ENCODE results near the gene GABRR1.

The GABRR1 gene

DNA sequence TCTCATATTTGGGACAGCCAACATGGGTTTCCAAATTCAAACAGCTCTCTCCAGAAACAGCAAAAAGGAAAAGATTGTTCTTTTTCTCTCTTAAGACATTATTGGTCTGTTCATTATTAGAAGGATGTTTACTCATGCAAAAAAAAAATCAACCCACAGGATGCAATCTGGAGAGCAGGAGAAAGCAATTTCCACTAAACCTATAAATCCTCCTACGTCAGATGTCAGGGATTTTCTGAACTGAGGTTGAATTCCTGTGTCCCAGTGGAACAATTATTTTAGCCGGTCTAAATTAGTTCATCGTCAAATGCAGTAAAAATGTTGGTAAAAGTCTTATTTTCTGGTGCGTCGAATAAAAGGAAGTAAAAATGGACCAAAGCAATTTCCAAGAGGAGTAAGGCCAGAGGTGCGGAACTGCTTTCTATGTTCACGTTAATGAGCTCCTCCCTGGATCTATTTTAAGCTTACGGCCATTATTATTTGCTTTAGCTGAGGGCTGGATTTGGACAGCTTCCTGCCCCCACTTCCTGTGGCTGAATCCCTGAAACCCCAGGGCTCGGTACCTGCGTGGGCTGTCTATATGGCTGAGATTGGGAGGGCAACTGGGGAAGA is at the start of gene GABRR1:
GABRR1 (minus strand) TSS at position 60 of the 612 bp plus-strand sequence; CDS start at position 24, 36 bp downstream.
- DNase-seq (ENCODE audit: low spot score in 2 of 2): no peak
- H3K4me3 ChIP-seq: no peak within 1 kb of the TSS
- in situ Hi-C loops (cut with MboI; ENCODE audit: low sequenced_read_pairs): no loop called here
- H3K36me3 ChIP-seq (replicated peaks): no peaks in the 10 kb centered on the region
- peaks cover 2% of the 10 kb centered on the region; the same call in 1 of the 2 replicates for H3K9me3 ChIP-seq
- peaks cover 6% of the 10 kb centered on the region for H3K4me1 ChIP-seq
- H3K27me3 ChIP-seq (ENCODE audit: low read depth): peaks cover 2% of the 10 kb centered on the region; the same call in 1 of the 2 replicates

- in situ Hi-C loops (cut with MboI; ENCODE audit: low sequenced_read_pairs): no loop called here
- no peak for DNase-seq (ENCODE audit: low spot score in 2 of 2)
- Histone ChIP-seq H3K27me3 (ENCODE audit: low read depth) (no peaks in the 10 kb centered on the region), H3K36me3 (replicated peaks) (no peaks in the 10 kb centered on the region), H3K4me3 (no peak overlapping the region), H3K4me1 (no peaks in the 10 kb centered on the region), H3K9me3 (no peaks in the 10 kb centered on the region)
Observed at GRCh38 chr6:89264296-89264695, 47.1 kb upstream of the GABRR1 start.

DNA sequence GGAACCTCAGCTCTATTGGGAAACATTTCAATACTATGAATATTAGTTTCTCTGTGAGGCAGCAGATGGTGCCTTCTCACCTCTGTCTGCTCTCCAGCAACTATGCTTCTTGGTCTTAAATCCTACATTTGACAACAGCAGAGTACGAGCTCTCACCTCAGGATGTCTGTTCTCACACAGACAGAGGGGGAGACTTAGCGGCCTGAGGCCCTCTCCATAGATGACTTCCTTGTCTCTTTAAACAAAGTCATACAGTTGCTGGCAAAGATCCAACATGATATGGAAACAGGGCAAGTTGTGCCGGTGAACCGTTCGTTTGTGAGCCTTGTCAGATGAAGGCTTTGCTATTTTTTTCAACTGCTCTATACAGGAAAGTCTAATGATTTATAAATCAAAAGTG is 43.7 kb upstream of the GABRR1 start:
- Histone ChIP-seq H3K36me3 (replicated peaks) (no peaks in the 10 kb centered on the region), H3K27me3 (ENCODE audit: low read depth) (no peaks in the 10 kb centered on the region), H3K4me1 (no peaks in the 10 kb centered on the region), H3K4me3 (no peak overlapping the region), H3K9me3 (no peaks in the 10 kb centered on the region)
- DNase-seq (ENCODE audit: low spot score in 2 of 2): no peak
- in situ Hi-C loops (cut with MboI; ENCODE audit: low sequenced_read_pairs): no loop called here

- H3K27me3 ChIP-seq (ENCODE audit: low read depth): no peaks in the 10 kb centered on the region
- in situ Hi-C loops (cut with MboI; ENCODE audit: low sequenced_read_pairs): no loop called here
- DNase-seq (ENCODE audit: low spot score in 2 of 2): no peak
- H3K36me3 ChIP-seq (replicated peaks): no peaks in the 10 kb centered on the region
- H3K4me1 ChIP-seq: no peaks in the 10 kb centered on the region
- no peak overlapping the region for H3K4me3 ChIP-seq
- H3K9me3 ChIP-seq: no peaks in the 10 kb centered on the region
Observed at GRCh38 chr6:89260310-89260709, 43.2 kb upstream of the GABRR1 start.

- H3K36me3 ChIP-seq (replicated peaks): no peaks in the 10 kb centered on the region
- no peak overlapping the region for H3K4me3 ChIP-seq
- H3K27me3 ChIP-seq (ENCODE audit: low read depth): no peaks in the 10 kb centered on the region
- in situ Hi-C loops (cut with MboI; ENCODE audit: low sequenced_read_pairs): no loop called here
- no peaks in the 10 kb centered on the region for H3K9me3 ChIP-seq
- no peaks in the 10 kb centered on the region for H3K4me1 ChIP-seq
- no peak for DNase-seq (ENCODE audit: low spot score in 2 of 2)
Observed at GRCh38 chr6:89258912-89259311, 41.8 kb upstream of the GABRR1 start.

DNA sequence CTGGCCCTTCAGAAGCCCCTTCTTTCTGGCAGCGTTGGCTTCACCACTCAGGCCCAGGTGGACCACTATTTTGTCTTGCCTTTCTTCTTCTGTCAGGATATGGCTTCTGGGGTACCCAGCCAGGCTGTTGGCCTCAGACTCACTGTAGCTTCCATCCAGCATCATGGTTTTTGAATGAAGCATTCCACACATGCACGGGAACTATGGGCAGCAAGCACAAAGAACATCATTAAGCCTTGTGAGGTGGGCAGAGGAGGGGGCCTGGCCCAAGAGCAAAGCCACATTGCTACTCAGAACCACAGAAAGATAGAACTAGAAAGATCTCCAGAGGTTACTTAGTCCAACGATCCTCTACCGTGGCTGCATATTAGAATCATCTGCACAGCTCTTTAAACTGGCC is 40.6 kb upstream of the GABRR1 start:
- H3K36me3 ChIP-seq (replicated peaks): no peaks in the 10 kb centered on the region

GRCh38 chr6:89257346-89257745 is 40.2 kb upstream of the GABRR1 start:
- in situ Hi-C loops (cut with MboI; ENCODE audit: low sequenced_read_pairs): no loop called here
- no peak overlapping the region for H3K4me3 ChIP-seq
- no peaks in the 10 kb centered on the region for H3K4me1 ChIP-seq
- no peaks in the 10 kb centered on the region for H3K9me3 ChIP-seq
- no peak for DNase-seq (ENCODE audit: low spot score in 2 of 2)
- H3K36me3 ChIP-seq (replicated peaks): no peaks in the 10 kb centered on the region
- H3K27me3 ChIP-seq (ENCODE audit: low read depth): no peaks in the 10 kb centered on the region

More for the DNA sequence above, 40.6 kb upstream of the GABRR1 start:
- no peak for DNase-seq (ENCODE audit: low spot score in 2 of 2)
- H3K4me3 ChIP-seq: no peak overlapping the region
- no peaks in the 10 kb centered on the region for H3K27me3 ChIP-seq (ENCODE audit: low read depth)
- H3K9me3 ChIP-seq: no peaks in the 10 kb centered on the region
- no peaks in the 10 kb centered on the region for H3K4me1 ChIP-seq
- in situ Hi-C loops (cut with MboI; ENCODE audit: low sequenced_read_pairs): no loop called here

- H3K4me1 ChIP-seq: no peaks in the 10 kb centered on the region
- no peaks in the 10 kb centered on the region for H3K27me3 ChIP-seq (ENCODE audit: low read depth)
- DNase-seq (ENCODE audit: low spot score in 2 of 2): no peak
- no peaks in the 10 kb centered on the region for H3K36me3 ChIP-seq (replicated peaks)
- in situ Hi-C loops (cut with MboI; ENCODE audit: low sequenced_read_pairs): no loop called here
- no peaks in the 10 kb centered on the region for H3K9me3 ChIP-seq
- H3K4me3 ChIP-seq: no peak overlapping the region
Observed at GRCh38 chr6:89255417-89255816, 38.3 kb upstream of the GABRR1 start.

DNA sequence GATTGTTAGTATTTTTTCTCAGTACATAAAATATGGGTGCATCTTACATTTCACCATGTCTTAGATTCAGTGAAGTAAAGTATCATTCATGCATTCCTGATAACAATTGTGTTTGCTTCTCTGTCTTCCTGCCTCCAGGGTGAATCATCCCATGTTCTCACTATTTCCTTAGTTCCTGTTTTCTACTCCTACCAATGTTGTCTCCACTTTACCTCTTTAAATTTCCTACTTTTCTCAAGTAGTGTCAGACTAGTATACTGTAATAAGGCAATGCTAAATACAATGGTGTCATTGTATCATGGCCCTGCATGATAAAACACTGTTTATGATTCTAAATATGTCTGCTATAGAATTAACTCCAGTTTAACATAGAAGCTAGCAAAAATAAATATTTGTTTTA is 37.4 kb upstream of the GABRR1 start:
- in situ Hi-C loops (cut with MboI; ENCODE audit: low sequenced_read_pairs): no loop called here
- Histone ChIP-seq H3K4me1 (no peaks in the 10 kb centered on the region), H3K27me3 (ENCODE audit: low read depth) (no peaks in the 10 kb centered on the region), H3K4me3 (no peak overlapping the region), H3K9me3 (no peaks in the 10 kb centered on the region), H3K36me3 (replicated peaks) (no peaks in the 10 kb centered on the region)
- DNase-seq (ENCODE audit: low spot score in 2 of 2): no peak

GRCh38 chr6:89252907-89253306 is 35.7 kb upstream of the GABRR1 start:
- no peaks in the 10 kb centered on the region for H3K9me3 ChIP-seq
- in situ Hi-C loops (cut with MboI; ENCODE audit: low sequenced_read_pairs): no loop called here
- H3K27me3 ChIP-seq (ENCODE audit: low read depth): no peaks in the 10 kb centered on the region
- no peaks in the 10 kb centered on the region for H3K36me3 ChIP-seq (replicated peaks)
- no peak overlapping the region for H3K4me3 ChIP-seq
- no peaks in the 10 kb centered on the region for H3K4me1 ChIP-seq
- DNase-seq (ENCODE audit: low spot score in 2 of 2): no peak

DNA sequence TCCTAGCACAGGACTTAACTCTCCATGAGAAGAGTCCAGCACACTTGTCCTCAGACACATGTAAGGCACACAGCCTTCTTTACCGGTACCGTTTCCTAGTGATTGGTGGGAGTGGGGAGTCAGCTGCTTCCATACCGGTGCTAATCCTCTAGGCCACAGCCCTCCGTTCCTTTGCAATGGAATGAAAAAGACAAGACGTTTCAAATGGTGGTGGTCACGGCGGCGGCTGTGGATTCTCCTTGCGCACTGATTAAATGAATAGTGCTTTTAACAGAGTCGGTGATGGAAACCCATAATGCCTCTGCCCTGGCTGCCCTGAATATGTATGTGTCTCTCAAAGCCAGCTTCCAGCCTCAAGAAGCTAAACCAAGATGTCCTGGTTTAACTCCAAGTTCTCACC is 34.8 kb upstream of the GABRR1 start:
- in situ Hi-C loops (cut with MboI; ENCODE audit: low sequenced_read_pairs): no loop called here
- H3K27me3 ChIP-seq (ENCODE audit: low read depth): peaks cover 2% of the 10 kb centered on the region
- no peaks in the 10 kb centered on the region for H3K4me1 ChIP-seq
- no peak for DNase-seq (ENCODE audit: low spot score in 2 of 2)
- H3K36me3 ChIP-seq (replicated peaks): no peaks in the 10 kb centered on the region
- H3K9me3 ChIP-seq: no peaks in the 10 kb centered on the region
- H3K4me3 ChIP-seq: no peak overlapping the region

DNA sequence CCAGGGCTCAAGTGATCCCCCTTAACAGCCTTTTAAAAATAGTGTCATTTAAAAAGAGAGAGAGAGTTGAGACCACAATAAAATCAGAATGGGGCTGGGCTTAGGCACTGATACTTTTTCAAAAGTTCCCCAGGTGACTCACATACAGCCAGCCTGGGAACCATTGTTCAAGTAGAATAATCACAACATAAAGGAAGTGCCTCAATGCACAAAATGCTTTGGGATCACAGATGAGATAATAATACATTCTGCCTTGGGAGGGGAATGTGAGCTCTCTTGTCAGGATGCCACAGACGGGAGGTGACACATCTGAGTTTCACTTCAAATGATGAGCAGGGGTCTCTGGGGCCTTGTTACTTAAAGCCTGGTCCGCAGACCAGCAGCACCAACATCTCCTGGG is 34.0 kb upstream of the GABRR1 start:
- Histone ChIP-seq H3K27me3 (ENCODE audit: low read depth) (peaks cover 9% of the 10 kb centered on the region), H3K4me1 (no peaks in the 10 kb centered on the region), H3K4me3 (no peak overlapping the region), H3K36me3 (replicated peaks) (no peaks in the 10 kb centered on the region), H3K9me3 (no peaks in the 10 kb centered on the region)
- in situ Hi-C loops (cut with MboI; ENCODE audit: low sequenced_read_pairs): no loop called here
- DNase-seq (ENCODE audit: low spot score in 2 of 2): no peak

GRCh38 chr6:89250239-89250638 is 33.1 kb upstream of the GABRR1 start:
- peaks cover 13% of the 10 kb centered on the region for H3K27me3 ChIP-seq (ENCODE audit: low read depth)
- DNase-seq (ENCODE audit: low spot score in 2 of 2): no peak
- in situ Hi-C loops (cut with MboI; ENCODE audit: low sequenced_read_pairs): no loop called here

GRCh38 chr6:89244241-89244985 is 27.3 kb upstream of the GABRR1 start:
- H3K9me3 ChIP-seq: no peaks in the 10 kb centered on the region
- no peaks in the 10 kb centered on the region; the same call in 1 of the 2 replicates for H3K4me1 ChIP-seq
- in situ Hi-C loops (cut with MboI; ENCODE audit: low sequenced_read_pairs): loop anchor here (5.0 kb wide), 1 partner anchor 262 kb away; no protein-coding TSS in a partner anchor
- H3K27me3 ChIP-seq (ENCODE audit: low read depth): peaks cover 20% of the 10 kb centered on the region
- no peak overlapping the region for H3K4me3 ChIP-seq
- DNase-seq (ENCODE audit: low spot score in 2 of 2): no peak
- no peaks in the 10 kb centered on the region for H3K36me3 ChIP-seq (replicated peaks)

More at GRCh38 chr6:89250239-89250638, 33.1 kb upstream of the GABRR1 start:
- H3K36me3 ChIP-seq (replicated peaks): no peaks in the 10 kb centered on the region
- H3K4me3 ChIP-seq: no peak overlapping the region
- H3K4me1 ChIP-seq: no peaks in the 10 kb centered on the region
- H3K9me3 ChIP-seq: no peaks in the 10 kb centered on the region

Data from HAP-1 (cell line).